ENCODE results near the gene TANGO2. TPM values are rescaled to one million over a fixed set of nuclear protein-coding genes. Genes with fewer than 3 reads are reported as not detected.

TANGO2 gene
- total and polyA plus RNA-seq, 2 of the 8 experiments (the other 6 are each of a cell fraction or from before 2014, with no cell fraction given): 10.1 to 18.4 TPM

DNA sequence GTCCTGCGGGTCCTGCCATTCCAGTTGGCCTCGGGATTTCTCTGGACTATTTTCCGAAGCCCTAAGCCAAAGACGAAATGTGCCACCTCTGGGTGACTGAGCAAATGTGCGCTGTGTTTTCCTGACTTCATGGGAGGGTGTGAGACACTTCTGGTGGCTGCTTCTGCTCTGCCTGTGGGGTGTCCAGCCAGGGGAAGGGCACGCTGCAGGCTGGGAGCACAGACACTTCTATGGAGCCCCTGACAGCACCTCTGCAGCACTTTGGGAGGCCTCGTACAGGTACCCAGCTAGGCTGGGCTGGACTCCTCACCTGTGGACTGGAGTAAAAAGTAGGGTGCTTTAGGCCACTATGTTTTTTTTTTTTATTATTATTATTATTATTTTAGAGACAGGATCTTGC, 17.7 kb downstream of the TANGO2 start:
- H3K56ac ChIP-seq (replicated peaks; ENCODE audit: insufficient read length, low read depth, low read length): no peak overlapping the region
- H3K79me1 ChIP-seq (ENCODE audit: low read depth, low read length): no peaks in the 10 kb centered on the region
- FAIRE-seq (no peak), DNase-seq (ENCODE audit: low read depth in 1 of 2, low spot score in 2 of 2) (no peak)
- H2BK120ac ChIP-seq (replicated peaks; ENCODE audit: low read depth, low read length): no peak overlapping the region
- no peak overlapping the region for H3K4me3 ChIP-seq (ENCODE audit: extremely low read depth in 1 of 4, insufficient read depth in 2 of 4, low read depth in 3 of 4, low read length in 4 of 4)
- H3K36me3 ChIP-seq (ENCODE audit: control insufficient read depth in 2 of 4, insufficient read depth in 4 of 4, low read length in 3 of 4): no peaks in the 10 kb centered on the region
- WGBS, 2 experiments (ENCODE audit: extremely low coverage in 1 of 2, insufficient coverage in 1 of 2, insufficient read length in 1 of 2, insufficient replicate concordance in 2 of 2, low coverage in 1 of 2, low lambda C conversion rate in 2 of 2, missing lambda C conversion rate in 1 of 2): 97% methylated on average over 7 of the region's 7 CpGs; no CpG with 5 or more reads in 1 of the 2 experiments
- no peak overlapping the region for H2BK5ac ChIP-seq (ENCODE audit: low read depth, low read length)
- no peak overlapping the region for H4K5ac ChIP-seq (ENCODE audit: insufficient read length, low read depth, low read length)
- H3K14ac ChIP-seq (ENCODE audit: insufficient read length): no peak overlapping the region
- H2BK20ac ChIP-seq (ENCODE audit: low read length): no peak overlapping the region
- H3K9ac ChIP-seq (replicated peaks in 1 of 4; ENCODE audit: extremely low read depth in 1 of 4, low read depth in 3 of 4, low read length in 3 of 4): no peak overlapping the region
- CTCF ChIA-PET (ENCODE audit: partially characterized antibody): interaction anchor here (0.7 to 1.3 kb wide), 5 partner anchors 12 to 120 kb away, joined by 3 to 7 read pairs (median 3); no protein-coding TSS in a partner anchor
- TF ChIP-seq SP1 (IDR thresholded peaks at IDR 0.05; ENCODE audit: low read depth, low read length) (no peak), ATF2 (IDR thresholded peaks at IDR 0.05; ENCODE audit: low read length) (no peak), CEBPB (IDR thresholded peaks at IDR 0.05; ENCODE audit: low read depth, low read length) (no peak), SP2 (IDR thresholded peaks at IDR 0.05; ENCODE audit: low read length) (no peak), TCF12 (IDR thresholded peaks at IDR 0.05; ENCODE audit: low read depth, low read length) (no peak), BACH1 (IDR thresholded peaks at IDR 0.05; ENCODE audit: low read length) (no peak), KDM1A (IDR thresholded peaks at IDR 0.05; ENCODE audit: borderline replicate concordance, low read length) (no peak), POU5F1 (IDR thresholded peaks at IDR 0.05; ENCODE audit: low read depth, low read length) (no peak), NRF1 (IDR thresholded peaks at IDR 0.05; ENCODE audit: low read depth, low read length) (no peak), ZNF274 (IDR thresholded peaks at IDR 0.05; ENCODE audit: borderline replicate concordance, extremely low read depth, low read length) (no peak), POLR2A (IDR thresholded peaks at IDR 0.05; ENCODE audit: control extremely low read depth in 1 of 2, low read depth in 2 of 2, low read length in 2 of 2) (no peak), SP4 (IDR thresholded peaks at IDR 0.05; ENCODE audit: low read length) (no peak)
- TF ChIP-seq, protein P1, sequence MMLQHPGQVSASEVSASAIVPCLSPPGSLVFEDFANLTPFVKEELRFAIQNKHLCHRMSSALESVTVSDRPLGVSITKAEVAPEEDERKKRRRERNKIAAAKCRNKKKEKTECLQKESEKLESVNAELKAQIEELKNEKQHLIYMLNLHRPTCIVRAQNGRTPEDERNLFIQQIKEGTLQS (IDR thresholded peaks at IDR 0.05; ENCODE audit: insufficient read depth, low read depth, low read length): no peak
- H4K91ac ChIP-seq (replicated peaks; ENCODE audit: insufficient read length, low read length): no peak overlapping the region
- H2BK12ac ChIP-seq (ENCODE audit: low read depth, low read length): no peak overlapping the region
- no peaks in the 10 kb centered on the region for H3K9me3 ChIP-seq (ENCODE audit: insufficient read depth in 2 of 2, low read depth in 1 of 2, low read length in 1 of 2)
- POLR2A ChIA-PET (ENCODE audit: partially characterized antibody): interaction anchor here (0.6 to 1.5 kb wide), 4 partner anchors 21 to 140 kb away, joined by 3 to 5 read pairs (median 3); no protein-coding TSS in a partner anchor
- no peak overlapping the region for H3K4ac ChIP-seq (replicated peaks; ENCODE audit: insufficient read length, low read depth, low read length)
- H4K8ac ChIP-seq (ENCODE audit: extremely low read depth, insufficient read depth, low read length): no peak overlapping the region
- H2AK5ac ChIP-seq (ENCODE audit: low read depth, low read length): no peak overlapping the region
- H3K18ac ChIP-seq (ENCODE audit: extremely low read depth, low read length): no peak overlapping the region
- no peak overlapping the region for H2AFZ ChIP-seq (ENCODE audit: low read length)
- H3K27ac ChIP-seq (ENCODE audit: low read depth, low read length): no peak overlapping the region
- H2BK15ac ChIP-seq (ENCODE audit: low read length): no peak overlapping the region
- no peaks in the 10 kb centered on the region for H3K27me3 ChIP-seq (replicated peaks in 1 of 4; ENCODE audit: control insufficient read depth in 3 of 4, extremely low read depth in 1 of 4, insufficient read depth in 3 of 4, low read length in 3 of 4)
- peaks cover 1 to 3% of the 10 kb centered on the region in 2 experiments for H4K20me1 ChIP-seq (replicated peaks in 1 of 2; ENCODE audit: control insufficient read depth in 1 of 2, insufficient read depth in 2 of 2, low read length in 2 of 2)
- H3K79me2 ChIP-seq (ENCODE audit: control insufficient read depth in 1 of 2, insufficient read depth in 2 of 2, low read length in 2 of 2): no peaks in the 10 kb centered on the region
- H3K4me1 ChIP-seq (replicated peaks in 1 of 4; ENCODE audit: control insufficient read depth in 3 of 4, insufficient read depth in 4 of 4, low read length in 3 of 4): no peaks in the 10 kb centered on the region
- H3K23me2 ChIP-seq (ENCODE audit: low read depth, low read length): no peaks in the 10 kb centered on the region
- H3K4me2 ChIP-seq (ENCODE audit: insufficient read depth in 1 of 2, low read depth in 2 of 2, low read length in 2 of 2): no peak overlapping the region
- H3K23ac ChIP-seq (ENCODE audit: insufficient read length): no peak overlapping the region

Measured in H1 (cell line).